Stomach (tissue), 4 donors: ENCODE measurements around the gene KSR2.

Experiments used
- EP300 ChIP-seq: sonication (generic); formaldehyde crosslinking; IDR thresholded peaks from one replicate; pipeline ENCODE4 v1.6.1; 2017; ENCODE audit warnings: antibody characterized with exemption
- POLR2A ChIP-seq, 4 donors: fragments of 450-650 bp; IDR thresholded peaks; one replicate each; pipeline ENCODE4 v1.6.1; 2016; ENCODE audit warnings: antibody characterized with exemption in 4 of 4, control low read depth in 2 of 4, mild to moderate bottlenecking in 1 of 4, moderate library complexity in 1 of 4
- POLR2AphosphoS5 ChIP-seq, 3 donors: sonication (generic); formaldehyde crosslinking; IDR thresholded peaks; one replicate each; pipeline ENCODE4 v1.6.1; 2016; ENCODE audit warnings: antibody characterized with exemption in 3 of 3
- TF ChIP-seq, protein P1 (sequence below), 7 experiments: fragments of 450-650 bp in 4 of 7; fragments of 200-600 bp in 3 of 7; sonication (generic) in 3 of 7; IDR thresholded peaks; one replicate each; pipeline ENCODE4 v1.5.1; 2016 to 2019; ENCODE audit warnings: antibody characterized with exemption in 7 of 7, control low read depth in 2 of 7, mild to moderate bottlenecking in 1 of 7

DNA sequence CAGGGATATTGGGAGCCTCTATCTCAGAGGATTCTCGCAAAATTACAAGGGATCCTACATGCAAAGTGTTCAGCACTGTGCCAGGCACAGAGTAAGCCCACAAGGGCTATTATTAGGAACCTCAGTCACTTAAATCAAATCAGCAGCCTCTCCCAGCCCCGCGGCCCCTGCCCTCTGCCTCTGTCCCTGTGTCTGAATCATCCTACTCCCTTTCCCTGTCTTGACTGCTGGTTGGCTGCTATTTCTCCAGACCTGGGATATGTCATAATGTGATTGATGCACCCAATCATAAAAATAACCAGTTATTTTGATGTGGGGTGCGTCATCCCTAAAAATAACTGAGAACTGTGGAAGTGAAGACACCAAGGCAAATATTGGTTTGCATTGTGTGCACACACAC, 176.3 kb downstream of the KSR2 start:
- no peak for TF ChIP-seq POLR2A (IDR thresholded peaks at IDR 0.05)
- TF ChIP-seq EP300: no peak
- TF ChIP-seq, protein P1, sequence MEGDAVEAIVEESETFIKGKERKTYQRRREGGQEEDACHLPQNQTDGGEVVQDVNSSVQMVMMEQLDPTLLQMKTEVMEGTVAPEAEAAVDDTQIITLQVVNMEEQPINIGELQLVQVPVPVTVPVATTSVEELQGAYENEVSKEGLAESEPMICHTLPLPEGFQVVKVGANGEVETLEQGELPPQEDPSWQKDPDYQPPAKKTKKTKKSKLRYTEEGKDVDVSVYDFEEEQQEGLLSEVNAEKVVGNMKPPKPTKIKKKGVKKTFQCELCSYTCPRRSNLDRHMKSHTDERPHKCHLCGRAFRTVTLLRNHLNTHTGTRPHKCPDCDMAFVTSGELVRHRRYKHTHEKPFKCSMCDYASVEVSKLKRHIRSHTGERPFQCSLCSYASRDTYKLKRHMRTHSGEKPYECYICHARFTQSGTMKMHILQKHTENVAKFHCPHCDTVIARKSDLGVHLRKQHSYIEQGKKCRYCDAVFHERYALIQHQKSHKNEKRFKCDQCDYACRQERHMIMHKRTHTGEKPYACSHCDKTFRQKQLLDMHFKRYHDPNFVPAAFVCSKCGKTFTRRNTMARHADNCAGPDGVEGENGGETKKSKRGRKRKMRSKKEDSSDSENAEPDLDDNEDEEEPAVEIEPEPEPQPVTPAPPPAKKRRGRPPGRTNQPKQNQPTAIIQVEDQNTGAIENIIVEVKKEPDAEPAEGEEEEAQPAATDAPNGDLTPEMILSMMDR (IDR thresholded peaks at IDR 0.05): no peak
- no peak for TF ChIP-seq POLR2AphosphoS5 (IDR thresholded peaks at IDR 0.05)
